GM12878 (cell line): Measurements from ENCODE around the gene KDM4C.

Experiments
- BRCA1 ChIP-seq: IDR thresholded peaks from 2 replicates; pipeline ENCODE4 v1.6.1; 2011; ENCODE audit warnings: low read depth, low read length, improper control_type of control experiment
- CEBPB ChIP-seq, 2 experiments: fragments of 150-350 bp in 1 of 2; IDR thresholded peaks; 2 replicates each; pipeline ENCODE4 v1.6.1; 2012 to 2014; ENCODE audit warnings: low read depth in 2 of 2, low read length in 2 of 2, borderline replicate concordance in 1 of 2, inconsistent platforms in 1 of 2
- CHD1 ChIP-seq: IDR thresholded peaks from 2 replicates; pipeline ENCODE4 v1.6.1; 2012; ENCODE audit warnings: low read depth, low read length, improper control_type of control experiment
- EZH2 ChIP-seq: IDR thresholded peaks from 2 replicates; pipeline ENCODE4 v1.6.1; 2012; ENCODE audit warnings: low read depth, mild to moderate bottlenecking, control low read depth, inconsistent platforms, low read length, borderline replicate concordance; ENCODE audit not compliant: control insufficient read depth
- POLR2AphosphoS5 ChIP-seq: IDR thresholded peaks from 2 replicates; pipeline ENCODE4 v1.6.1; 2011; ENCODE audit warnings: mild to moderate bottlenecking, low read length, inconsistent platforms
- TAF1 ChIP-seq: IDR thresholded peaks from 2 replicates; pipeline ENCODE4 v1.6.1; 2011; ENCODE audit warnings: mild to moderate bottlenecking, low read depth, low read length, borderline replicate concordance
- TF ChIP-seq, protein P1 (sequence below), 3 experiments: IDR thresholded peaks in 2 of 3; conservative IDR thresholded peaks in 1 of 3; 2 replicates each; pipeline ENCODE4 v1.5.1; 2011; ENCODE audit warnings: low read depth in 3 of 3, low read length in 3 of 3, mild to moderate bottlenecking in 3 of 3, control low read depth in 2 of 3, moderate library complexity in 2 of 3, inconsistent platforms in 1 of 3, mixed read lengths in 1 of 3; ENCODE audit not compliant: control insufficient read depth in 2 of 3, insufficient read depth in 1 of 3; ENCODE audit errors: extremely low read depth in 1 of 3
- TF ChIP-seq, protein P2 (sequence below): IDR thresholded peaks from 2 replicates; pipeline ENCODE4 v1.6.1; 2012; ENCODE audit warnings: low read depth, low read length, improper control_type of control experiment

DNA sequence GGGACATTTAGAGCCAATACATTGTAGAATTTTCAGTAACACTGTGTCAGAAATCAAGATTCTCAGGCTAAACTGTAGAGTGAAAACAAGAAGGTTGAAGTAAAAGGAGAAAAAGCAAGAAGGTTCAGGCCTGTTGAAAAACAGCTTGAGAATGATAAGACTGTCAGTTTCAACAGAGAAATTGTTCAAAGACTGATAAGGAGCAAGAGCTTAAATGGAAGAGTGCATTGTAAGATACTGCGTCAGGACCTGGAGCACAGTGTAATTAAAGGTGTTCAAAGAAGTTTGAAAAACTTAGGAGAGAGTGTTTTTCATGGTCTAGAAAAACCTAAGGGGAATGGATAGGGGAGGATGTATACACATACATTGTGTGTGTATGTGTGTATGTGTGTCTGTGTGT, 408.3 kb downstream of the KDM4C start:
- TF ChIP-seq, protein P1, sequence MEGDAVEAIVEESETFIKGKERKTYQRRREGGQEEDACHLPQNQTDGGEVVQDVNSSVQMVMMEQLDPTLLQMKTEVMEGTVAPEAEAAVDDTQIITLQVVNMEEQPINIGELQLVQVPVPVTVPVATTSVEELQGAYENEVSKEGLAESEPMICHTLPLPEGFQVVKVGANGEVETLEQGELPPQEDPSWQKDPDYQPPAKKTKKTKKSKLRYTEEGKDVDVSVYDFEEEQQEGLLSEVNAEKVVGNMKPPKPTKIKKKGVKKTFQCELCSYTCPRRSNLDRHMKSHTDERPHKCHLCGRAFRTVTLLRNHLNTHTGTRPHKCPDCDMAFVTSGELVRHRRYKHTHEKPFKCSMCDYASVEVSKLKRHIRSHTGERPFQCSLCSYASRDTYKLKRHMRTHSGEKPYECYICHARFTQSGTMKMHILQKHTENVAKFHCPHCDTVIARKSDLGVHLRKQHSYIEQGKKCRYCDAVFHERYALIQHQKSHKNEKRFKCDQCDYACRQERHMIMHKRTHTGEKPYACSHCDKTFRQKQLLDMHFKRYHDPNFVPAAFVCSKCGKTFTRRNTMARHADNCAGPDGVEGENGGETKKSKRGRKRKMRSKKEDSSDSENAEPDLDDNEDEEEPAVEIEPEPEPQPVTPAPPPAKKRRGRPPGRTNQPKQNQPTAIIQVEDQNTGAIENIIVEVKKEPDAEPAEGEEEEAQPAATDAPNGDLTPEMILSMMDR (IDR thresholded peaks at IDR 0.05 in 2 of 3, conservative IDR thresholded peaks at IDR 0.05 in 1 of 3; ENCODE audit: control insufficient read depth in 2 of 3, extremely low read depth in 1 of 3, insufficient read depth in 1 of 3, low read depth in 3 of 3, low read length in 3 of 3), result no peak
- TF ChIP-seq CEBPB (IDR thresholded peaks at IDR 0.05; ENCODE audit: borderline replicate concordance in 1 of 2, low read depth in 2 of 2, low read length in 2 of 2), result no peak
- TF ChIP-seq, protein P2, sequence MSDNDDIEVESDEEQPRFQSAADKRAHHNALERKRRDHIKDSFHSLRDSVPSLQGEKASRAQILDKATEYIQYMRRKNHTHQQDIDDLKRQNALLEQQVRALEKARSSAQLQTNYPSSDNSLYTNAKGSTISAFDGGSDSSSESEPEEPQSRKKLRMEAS, result no peak
- TF ChIP-seq CHD1, result no peak
- no peak for TF ChIP-seq EZH2
- TF ChIP-seq TAF1, result no peak
- TF ChIP-seq BRCA1, result no peak
- no peak for TF ChIP-seq POLR2AphosphoS5
